ENCODE measurements around the gene TM4SF5.

Gene TM4SF5

GRCh38 chr17:4806456-4806776 lies 34.7 kb downstream of the TM4SF5 start:
- TF ChIP-seq CTCF (conservative IDR thresholded peaks at IDR 0.05; ENCODE audit: low read length) (no peak), EZH2phosphoT487 (IDR thresholded peaks at IDR 0.05; ENCODE audit: borderline replicate concordance) (no peak)
- Histone ChIP-seq H3K9me3 (ENCODE audit: insufficient read depth, low read depth, low read length) (no peaks in the 10 kb centered on the region), H3K4me1 (ENCODE audit: insufficient read depth, low read length, poor library complexity, severe bottlenecking) (peaks cover 4% of the 10 kb centered on the region), H4K20me1 (ENCODE audit: insufficient read depth, low read length, poor library complexity, severe bottlenecking) (no peaks in the 10 kb centered on the region), H3K4me2 (ENCODE audit: low read depth, low read length, poor library complexity, severe bottlenecking) (peak overlapping the region; percentile 71), H3K27me3 (ENCODE audit: insufficient read depth, low read length, poor library complexity, severe bottlenecking) (peaks cover 17% of the 10 kb centered on the region), H3K9me2 (replicated peaks; ENCODE audit: low read depth, low read length) (no peaks in the 10 kb centered on the region), H3K4me3 (ENCODE audit: low read length, poor library complexity, severe bottlenecking) (peak overlapping the region; percentile 72), H3K36me3 (ENCODE audit: insufficient read depth, low read length) (no peaks in the 10 kb centered on the region), H2AFZ (ENCODE audit: low read length) (peak overlapping the region; percentile 81), H3K79me2 (ENCODE audit: insufficient read depth, low read length) (no peaks in the 10 kb centered on the region), H3K9ac (ENCODE audit: low read depth, low read length, poor library complexity, severe bottlenecking) (no peak overlapping the region), H3F3A (ENCODE audit: low read depth) (no peaks in the 10 kb centered on the region)

GRCh38 chr17:4806777-4807604 lies 35.3 kb downstream of the TM4SF5 start, which contains the start of gene PLD2:
Gene PLD2, plus strand, starts transcription at chr17:4807152. Its CDS starts 621 bp downstream, at chr17:4807773.
- Histone ChIP-seq H4K20me1 (ENCODE audit: insufficient read depth, low read length, poor library complexity, severe bottlenecking) (no peaks in the 10 kb centered on the region), H3K27me3 (ENCODE audit: insufficient read depth, low read length, poor library complexity, severe bottlenecking) (peaks cover 17% of the 10 kb centered on the region), H3K36me3 (ENCODE audit: insufficient read depth, low read length) (no peaks in the 10 kb centered on the region), H3K4me3 (ENCODE audit: low read length, poor library complexity, severe bottlenecking) (peak within 1 kb of the TSS; percentile 72), H3K9ac (ENCODE audit: low read depth, low read length, poor library complexity, severe bottlenecking) (peak within 1 kb of the TSS; percentile 58), H3K9me3 (ENCODE audit: insufficient read depth, low read depth, low read length) (no peaks in the 10 kb centered on the region), H2AFZ (ENCODE audit: low read length) (peak within 1 kb of the TSS; percentile 81), H3K9me2 (replicated peaks; ENCODE audit: low read depth, low read length) (no peaks in the 10 kb centered on the region), H3K4me2 (ENCODE audit: low read depth, low read length, poor library complexity, severe bottlenecking) (peak within 1 kb of the TSS; percentile 82), H3K79me2 (ENCODE audit: insufficient read depth, low read length) (no peaks in the 10 kb centered on the region), H3K4me1 (ENCODE audit: insufficient read depth, low read length, poor library complexity, severe bottlenecking) (peaks cover 4% of the 10 kb centered on the region), H3F3A (ENCODE audit: low read depth) (no peaks in the 10 kb centered on the region)
- TF ChIP-seq EZH2phosphoT487 (IDR thresholded peaks at IDR 0.05; ENCODE audit: borderline replicate concordance) = no peak
- no peak for TF ChIP-seq CTCF (conservative IDR thresholded peaks at IDR 0.05; ENCODE audit: low read length)

DNA sequence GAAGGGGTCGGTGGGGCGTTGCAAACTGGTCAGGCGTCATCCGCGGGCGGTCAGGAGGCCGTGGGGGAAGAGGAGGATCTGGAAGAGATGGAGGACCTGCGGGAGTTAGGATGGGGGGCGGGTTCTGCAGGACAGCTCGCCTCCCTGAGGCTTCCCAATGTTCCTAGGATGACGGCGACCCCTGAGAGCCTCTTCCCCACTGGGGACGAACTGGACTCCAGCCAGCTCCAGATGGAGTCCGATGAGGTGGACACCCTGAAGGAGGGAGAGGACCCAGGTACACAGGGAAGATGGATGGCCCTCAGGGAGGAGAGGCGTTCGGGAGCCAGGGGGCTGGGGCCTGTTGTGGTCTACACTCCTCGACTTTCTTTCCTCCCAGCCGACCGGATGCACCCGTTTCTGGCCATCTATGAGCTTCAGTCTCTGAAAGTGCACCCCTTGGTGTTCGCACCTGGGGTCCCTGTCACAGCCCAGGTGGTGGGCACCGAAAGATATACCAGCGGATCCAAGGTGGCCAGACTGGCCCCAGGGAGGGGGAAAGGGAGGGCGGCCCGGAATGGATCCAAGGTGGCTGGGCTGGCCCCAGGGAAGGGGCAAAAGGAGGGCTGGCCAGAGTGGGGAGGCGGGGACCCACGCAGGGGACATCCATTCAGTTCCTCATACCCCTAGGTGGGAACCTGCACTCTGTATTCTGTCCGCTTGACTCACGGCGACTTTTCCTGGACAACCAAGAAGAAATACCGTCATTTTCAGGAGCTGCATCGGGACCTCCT lies 36.1 kb downstream of the TM4SF5 start:
- peaks cover 17% of the 10 kb centered on the region for H3K27me3 ChIP-seq (ENCODE audit: insufficient read depth, low read length, poor library complexity, severe bottlenecking)
- TF ChIP-seq EZH2phosphoT487 (IDR thresholded peaks at IDR 0.05; ENCODE audit: borderline replicate concordance) (no peak), CTCF (conservative IDR thresholded peaks at IDR 0.05; ENCODE audit: low read length) (no peak)

More for the DNA sequence above, 36.1 kb downstream of the TM4SF5 start:
- Histone ChIP-seq H3K9ac (ENCODE audit: low read depth, low read length, poor library complexity, severe bottlenecking) (no peak overlapping the region), H3F3A (ENCODE audit: low read depth) (no peaks in the 10 kb centered on the region), H3K9me2 (replicated peaks; ENCODE audit: low read depth, low read length) (no peaks in the 10 kb centered on the region), H4K20me1 (ENCODE audit: insufficient read depth, low read length, poor library complexity, severe bottlenecking) (no peaks in the 10 kb centered on the region), H3K79me2 (ENCODE audit: insufficient read depth, low read length) (no peaks in the 10 kb centered on the region), H3K36me3 (ENCODE audit: insufficient read depth, low read length) (no peaks in the 10 kb centered on the region), H3K4me1 (ENCODE audit: insufficient read depth, low read length, poor library complexity, severe bottlenecking) (peaks cover 4% of the 10 kb centered on the region), H3K4me2 (ENCODE audit: low read depth, low read length, poor library complexity, severe bottlenecking) (peak overlapping the region; percentile 82), H2AFZ (ENCODE audit: low read length) (no peak overlapping the region), H3K9me3 (ENCODE audit: insufficient read depth, low read depth, low read length) (no peaks in the 10 kb centered on the region), H3K4me3 (ENCODE audit: low read length, poor library complexity, severe bottlenecking) (peak overlapping the region; percentile 72)
